Activated CD8-positive, alpha-beta memory T cell treated with anti-CD3 and anti-CD28 coated beads, Interleukin-2, amount 50 U/mL, for 1 hour (primary cell): ENCODE results near the gene UBE2B.
"Not testable (repeated sequence)": the region's sequence is repeated elsewhere in the genome, so short reads cannot be mapped to it uniquely, and the experiment has no call there.

Experiments used
- DNase-seq: peaks from one replicate; pipeline ENCODE4 v3.0.0-alpha.2; 2020; ENCODE audit errors: extremely low read depth

UBE2B gene

GRCh38 chr5:134398609-134399155, 27.3 kb downstream of the UBE2B start:
- DNase-seq: no peak

GRCh38 chr5:134403951-134404350, 32.6 kb downstream of the UBE2B start:
- no peak for DNase-seq

GRCh38 chr5:134406390-134406789, 35.0 kb downstream of the UBE2B start:
- DNase-seq: no peak

GRCh38 chr5:134409321-134409720, 38.0 kb downstream of the UBE2B start:
- DNase-seq: no peak

- no peak for DNase-seq
Observed at GRCh38 chr5:134410822-134411221, 39.5 kb downstream of the UBE2B start.

- no peak for DNase-seq
Observed at GRCh38 chr5:134411228-134411545, 39.8 kb downstream of the UBE2B start.

GRCh38 chr5:134411546-134412266, 40.3 kb downstream of the UBE2B start, which contains the start of gene CDKN2AIPNL:
Gene CDKN2AIPNL (minus strand): TSS chr5:134411881. CDS start chr5:134411854, 27 bp downstream.
- peak; percentile 63 for DNase-seq

- no peak for DNase-seq
Observed at GRCh38 chr5:134413046-134413445, 41.7 kb downstream of the UBE2B start.

- no peak for DNase-seq
Observed at GRCh38 chr5:134417707-134418106, 46.3 kb downstream of the UBE2B start.

GRCh38 chr5:134418958-134419357, 47.6 kb downstream of the UBE2B start:
- no peak for DNase-seq

GRCh38 chr5:134420343-134420742, 49.0 kb downstream of the UBE2B start:
- no peak for DNase-seq

- DNase-seq: not testable (repeated sequence)
Observed at GRCh38 chr5:134421038-134421437, 49.7 kb downstream of the UBE2B start.

- no peak for DNase-seq
Observed at GRCh38 chr5:134422791-134423365, 51.5 kb downstream of the UBE2B start.

- DNase-seq: no peak
Observed at GRCh38 chr5:134423376-134423775, 52.0 kb downstream of the UBE2B start.

- no peak for DNase-seq
Observed at GRCh38 chr5:134426361-134426760, 55.0 kb downstream of the UBE2B start.

- no peak for DNase-seq
Observed at GRCh38 chr5:134427540-134428041, 56.2 kb downstream of the UBE2B start.

- DNase-seq: no peak
Observed at GRCh38 chr5:134430001-134430569, 58.7 kb downstream of the UBE2B start.

- DNase-seq: no peak
Observed at GRCh38 chr5:134432174-134432573, 60.8 kb downstream of the UBE2B start.

- DNase-seq: no peak
Observed at GRCh38 chr5:134432677-134433359, 61.4 kb downstream of the UBE2B start.

- no peak for DNase-seq
Observed at GRCh38 chr5:134435560-134435959, 64.2 kb downstream of the UBE2B start.

- DNase-seq: peak; percentile 20
Observed at GRCh38 chr5:134436523-134437339, 65.4 kb downstream of the UBE2B start.
